Femur (tissue), 1 donor: Measurements from ENCODE around the gene TAPBP.
"Not testable (repeated sequence)": the region's sequence is repeated elsewhere in the genome, so short reads cannot be mapped to it uniquely, and the experiment has no call there.

Source experiments
- DNase-seq: peaks from one replicate; pipeline ENCODE4 v3.0.0-alpha.2; 2017

TAPBP gene

GRCh38 chr6:33295621-33296369 lies 18.1 kb downstream of the TAPBP start:
- DNase-seq, result no peak

- no peak for DNase-seq
These were observed 19.6 kb downstream of the TAPBP start for GRCh38 chr6:33294086-33294823.

GRCh38 chr6:33292996-33293682 lies 20.7 kb downstream of the TAPBP start:
- no peak for DNase-seq

DNA sequence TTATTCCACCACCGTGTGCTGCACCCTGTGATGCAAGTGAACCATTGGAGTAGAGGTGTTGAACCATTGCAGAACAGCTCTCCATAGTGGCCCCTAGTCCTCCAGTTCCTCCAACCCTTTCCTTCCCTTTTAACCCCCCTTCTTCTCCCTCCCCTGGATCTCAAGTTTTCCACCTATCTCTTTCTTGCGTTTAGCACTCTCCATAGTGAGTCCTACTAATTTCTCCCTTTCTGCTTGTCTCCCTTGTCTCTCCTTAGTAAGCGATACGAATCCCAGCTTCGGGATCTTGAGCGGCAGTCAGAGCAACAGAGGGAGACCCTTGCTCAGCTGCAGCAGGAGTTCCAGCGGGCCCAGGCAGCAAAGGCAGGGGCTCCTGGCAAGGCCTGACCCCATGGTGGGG lies 23.4 kb downstream of the TAPBP start:
- DNase-seq, result no peak

DNA sequence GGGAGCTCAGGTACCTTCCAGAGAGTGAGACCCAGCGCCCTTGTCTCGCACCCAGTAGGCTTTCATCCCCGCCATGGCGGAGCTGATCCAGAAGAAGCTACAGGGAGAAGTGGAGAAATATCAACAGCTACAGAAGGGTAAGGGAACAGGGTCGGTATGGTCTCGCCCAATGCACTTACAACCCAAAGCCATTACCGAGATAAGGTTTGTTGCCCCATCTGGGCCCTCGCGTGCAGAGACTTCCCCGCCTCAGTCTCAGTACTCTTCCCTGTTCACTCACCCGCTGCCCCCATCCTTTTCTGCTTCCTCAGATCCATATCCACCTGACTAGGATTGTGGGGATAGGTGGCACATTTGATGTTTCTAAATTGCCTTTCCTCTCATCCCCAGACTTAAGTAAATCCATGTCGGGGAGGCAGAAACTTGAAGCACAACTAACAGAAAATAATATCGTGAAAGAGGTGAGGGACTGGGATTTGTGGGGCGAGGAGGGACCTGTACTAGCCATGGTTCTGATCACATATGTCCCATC lies 24.0 kb downstream of the TAPBP start:
- DNase-seq, result no peak

DNA sequence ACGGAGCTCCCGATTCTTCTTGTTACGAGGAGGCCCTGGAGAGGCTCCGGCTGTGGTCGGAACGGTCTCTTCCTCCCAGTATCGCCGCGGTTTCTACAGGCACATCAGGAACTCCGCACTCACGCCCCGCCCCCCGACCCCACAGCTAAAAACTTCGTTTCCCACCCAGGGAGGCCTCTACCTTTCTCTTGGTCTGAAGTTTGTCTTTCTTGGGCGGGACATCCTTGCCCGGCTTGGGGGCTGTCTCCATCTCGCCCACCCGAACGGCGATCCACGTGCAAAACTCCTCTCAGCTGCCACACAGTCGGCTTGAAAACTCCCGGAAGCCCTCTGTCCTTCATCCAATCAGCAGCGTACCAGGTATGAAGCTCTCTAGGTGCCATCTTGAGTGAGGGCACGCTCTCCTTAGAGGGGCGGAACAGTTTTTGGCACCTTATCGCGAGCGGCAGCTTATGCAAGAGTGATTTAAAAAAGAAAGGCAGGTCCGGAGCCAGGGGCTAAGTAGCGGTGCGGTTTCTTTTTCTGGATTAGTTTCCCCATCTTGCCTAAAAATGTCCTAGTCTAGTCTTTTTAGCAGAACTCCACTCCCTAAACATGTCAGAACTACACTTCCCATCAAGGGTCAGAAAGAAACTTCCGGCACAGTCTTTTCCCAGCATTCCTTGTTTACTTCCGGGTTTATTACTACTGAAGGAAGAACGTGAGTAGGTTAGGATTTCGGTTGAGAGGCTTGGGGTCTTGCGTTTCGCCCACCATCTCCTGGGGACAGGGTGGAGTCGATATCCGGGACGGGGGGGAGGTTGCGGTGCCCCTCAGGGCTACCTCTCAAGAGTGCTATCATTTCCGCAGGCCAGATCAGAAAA lies 24.7 kb downstream of the TAPBP start, which contains the start of the genes PFDN6 and WDR46:
Gene PFDN6 (plus strand): TSS at position 681 of the 863 bp plus-strand sequence. CDS start 256 bp downstream, outside the sequence.
Gene WDR46 (minus strand): TSS at position 319 of the 863 bp plus-strand sequence. CDS start 69 bp downstream, at position 250.
- DNase-seq, result peak; percentile 91

- no peak for DNase-seq
These were observed 25.5 kb downstream of the TAPBP start for GRCh38 chr6:33288141-33288920.

DNA sequence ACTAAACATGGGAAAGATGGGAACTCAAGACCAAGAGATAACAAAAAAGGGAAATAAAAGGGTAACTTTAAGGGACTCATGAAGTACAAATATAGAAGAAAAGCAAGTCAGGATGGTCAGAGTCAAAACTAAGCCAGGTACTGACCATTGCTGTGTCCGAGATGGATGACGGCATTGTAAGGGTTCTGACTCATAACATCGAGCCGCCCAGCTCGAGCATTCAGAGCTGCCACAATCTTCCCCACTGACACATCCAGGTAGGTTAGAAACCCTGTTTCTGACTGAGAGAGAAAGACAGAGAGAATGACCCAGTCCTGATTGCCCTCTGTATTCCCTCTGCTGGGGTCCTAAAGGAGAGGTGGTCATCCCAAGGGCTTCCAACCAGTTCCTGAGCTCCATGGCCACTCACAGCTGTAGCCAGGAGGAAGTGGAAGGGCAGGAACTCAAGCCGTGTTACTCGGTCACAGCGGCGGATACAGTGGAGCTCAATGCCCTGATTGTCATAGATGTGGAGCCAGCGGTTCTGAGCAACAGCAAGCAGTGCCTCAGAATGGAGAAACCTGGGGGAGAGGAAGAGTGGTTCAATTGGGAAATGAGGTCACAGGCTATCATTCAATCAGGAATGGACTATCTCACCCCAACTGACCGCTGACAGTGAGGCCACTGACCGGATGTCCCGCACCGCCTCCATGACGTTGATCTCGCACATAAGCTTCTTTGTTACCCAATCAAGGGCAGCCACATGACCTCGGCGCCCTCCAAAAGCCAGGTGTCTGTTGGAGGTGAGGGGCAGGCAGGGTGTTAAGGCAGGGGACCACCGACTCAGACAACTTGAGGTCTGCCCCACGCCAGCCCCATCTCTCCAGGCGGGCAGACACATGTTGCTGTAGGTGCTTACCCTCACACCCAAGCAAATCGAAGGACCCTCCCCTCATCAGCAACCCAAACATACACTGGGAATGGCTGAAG lies 26.6 kb downstream of the TAPBP start:
- no peak for DNase-seq

- not testable (repeated sequence) for DNase-seq
These were observed 28.7 kb downstream of the TAPBP start for GRCh38 chr6:33285214-33285613.

- DNase-seq, result no peak
These were observed 33.3 kb downstream of the TAPBP start for GRCh38 chr6:33280539-33280938.

- DNase-seq, result no peak
These were observed 33.8 kb downstream of the TAPBP start for GRCh38 chr6:33279971-33280511.

- DNase-seq, result no peak
These were observed 34.6 kb downstream of the TAPBP start for GRCh38 chr6:33279257-33279695.

GRCh38 chr6:33278810-33279209 lies 35.1 kb downstream of the TAPBP start:
- DNase-seq, result no peak

GRCh38 chr6:33278392-33278741 lies 35.5 kb downstream of the TAPBP start:
- no peak for DNase-seq

DNA sequence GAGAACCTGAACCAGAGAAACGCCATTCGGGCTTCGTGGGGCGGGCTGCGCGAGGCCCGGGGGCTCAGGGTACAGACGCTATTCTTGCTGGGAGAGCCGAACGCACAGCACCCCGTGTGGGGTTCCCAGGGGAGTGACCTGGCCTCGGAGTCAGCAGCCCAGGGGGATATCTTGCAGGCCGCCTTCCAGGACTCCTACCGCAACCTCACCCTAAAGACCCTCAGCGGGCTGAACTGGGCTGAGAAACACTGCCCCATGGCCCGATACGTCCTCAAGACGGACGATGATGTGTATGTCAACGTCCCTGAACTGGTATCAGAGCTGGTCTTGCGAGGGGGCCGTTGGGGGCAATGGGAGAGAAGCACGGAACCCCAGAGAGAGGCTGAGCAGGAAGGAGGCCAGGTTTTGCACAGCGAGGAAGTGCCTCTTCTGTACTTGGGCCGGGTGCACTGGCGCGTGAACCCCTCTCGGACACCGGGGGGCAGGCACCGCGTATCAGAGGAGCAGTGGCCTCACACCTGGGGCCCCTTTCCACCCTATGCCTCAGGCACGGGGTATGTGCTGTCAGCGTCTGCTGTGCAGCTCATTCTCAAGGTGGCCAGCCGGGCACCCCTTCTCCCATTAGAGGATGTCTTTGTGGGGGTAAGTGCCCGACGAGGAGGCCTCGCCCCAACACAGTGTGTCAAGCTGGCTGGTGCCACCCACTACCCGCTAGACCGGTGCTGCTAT lies 36.1 kb downstream of the TAPBP start:
- DNase-seq, result peak; percentile 29

DNA sequence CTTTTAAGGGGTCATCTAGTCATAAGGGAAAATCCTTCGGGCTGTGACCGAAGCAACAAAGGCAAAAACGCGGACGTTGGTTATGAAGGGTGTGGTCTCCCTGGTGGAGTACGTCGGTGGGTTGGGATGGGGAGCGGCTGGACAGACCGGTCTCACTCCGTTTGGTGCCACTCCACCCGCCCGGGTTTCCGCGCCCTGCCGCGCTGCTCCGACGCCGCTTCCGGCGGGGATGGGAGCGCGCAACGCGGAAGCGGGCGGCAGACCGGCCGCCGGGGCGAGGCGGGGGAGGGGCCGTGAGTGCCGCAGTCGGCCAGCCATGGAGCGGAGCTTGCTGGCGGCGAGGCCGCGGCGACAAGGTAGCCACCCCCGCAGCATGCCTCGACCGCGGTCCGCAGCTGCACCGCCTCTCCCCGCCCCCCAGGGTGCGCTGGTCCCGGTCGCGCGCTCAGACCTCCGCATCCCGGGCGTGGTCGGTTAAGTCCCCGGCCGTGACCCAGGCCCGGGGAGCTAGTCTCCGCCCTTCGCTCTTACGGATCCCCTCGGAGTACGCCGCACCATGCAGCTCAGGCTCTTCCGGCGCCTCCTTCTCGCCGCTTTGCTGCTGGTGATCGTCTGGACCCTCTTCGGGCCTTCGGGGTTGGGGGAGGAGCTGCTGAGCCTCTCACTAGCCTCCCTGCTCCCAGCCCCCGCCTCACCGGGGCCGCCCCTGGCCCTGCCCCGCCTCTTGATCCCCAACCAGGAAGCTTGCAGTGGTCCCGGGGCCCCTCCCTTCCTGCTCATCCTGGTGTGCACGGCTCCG lies 36.8 kb downstream of the TAPBP start, which contains the start of gene B3GALT4:
Gene B3GALT4 (plus strand): TSS at position 260 of the 799 bp plus-strand sequence. CDS start 297 bp downstream, at position 557.
- peak; percentile 87 for DNase-seq

GRCh38 chr6:33276581-33276863 lies 37.4 kb downstream of the TAPBP start:
- DNase-seq, result no peak
